Mesenchymal stem cell (in vitro differentiated cells and primary cell): ENCODE data around the gene ARF1.
A peak's percentile ranks its signal among the peaks of the same experiment; 100 is the strongest.

Experiments
- DNase-seq: peaks from one replicate; pipeline ENCODE4 v3.0.0-alpha.2; 2013
- H2AFZ ChIP-seq: one replicate; pipeline ENCODE4 v1.6.1; 2013; ENCODE audit warnings: low read depth, mild to moderate bottlenecking, control low read depth, inconsistent platforms, low read length, moderate library complexity
- H2AK5ac ChIP-seq: 2 replicates; pipeline ENCODE4 v1.6.1; 2013; ENCODE audit warnings: low read length, moderate library complexity, mild to moderate bottlenecking, inconsistent platforms; ENCODE audit not compliant: severe bottlenecking
- H2BK120ac ChIP-seq: one replicate; pipeline ENCODE4 v1.6.1; 2013; ENCODE audit warnings: low read depth, mild to moderate bottlenecking, inconsistent platforms, low read length, moderate library complexity
- H2BK12ac ChIP-seq, 2 experiments: one replicate each; pipeline ENCODE4 v1.6.1; 2013; ENCODE audit warnings: inconsistent platforms in 2 of 2, low read length in 2 of 2, mild to moderate bottlenecking in 2 of 2, moderate library complexity in 2 of 2, control low read depth in 1 of 2
- H2BK15ac ChIP-seq: one replicate; pipeline ENCODE4 v1.6.1; 2013; ENCODE audit warnings: mild to moderate bottlenecking, low read depth, inconsistent platforms; ENCODE audit not compliant: poor library complexity, severe bottlenecking
- H2BK5ac ChIP-seq: 2 replicates; pipeline ENCODE4 v1.6.1; 2013; ENCODE audit warnings: low read depth, mild to moderate bottlenecking, low read length, control low read depth, inconsistent platforms; ENCODE audit not compliant: poor library complexity, severe bottlenecking
- H3K14ac ChIP-seq, 2 experiments: one replicate each; pipeline ENCODE4 v1.6.1; 2013; ENCODE audit warnings: inconsistent platforms in 2 of 2, low read length in 2 of 2, control low read depth in 1 of 2, mild to moderate bottlenecking in 1 of 2, moderate library complexity in 1 of 2
- H3K18ac ChIP-seq, 2 experiments: one replicate each; pipeline ENCODE4 v1.6.1; 2013; ENCODE audit warnings: inconsistent platforms in 2 of 2, low read length in 2 of 2, control low read depth in 1 of 2, low read depth in 1 of 2, mild to moderate bottlenecking in 1 of 2
- H3K23ac ChIP-seq, 2 experiments: one replicate each; pipeline ENCODE4 v1.6.1; 2013; ENCODE audit warnings: inconsistent platforms in 2 of 2, low read length in 2 of 2, mild to moderate bottlenecking in 2 of 2, moderate library complexity in 2 of 2, control low read depth in 1 of 2
- H3K27ac ChIP-seq: 2 replicates; pipeline ENCODE4 v1.5.1; 2013; ENCODE audit warnings: mild to moderate bottlenecking, moderate library complexity, low read length, control low read depth, inconsistent platforms; ENCODE audit not compliant: poor library complexity, severe bottlenecking
- H3K27me3 ChIP-seq, 2 experiments: 2 replicates each; pipeline versions ENCODE4 v1.6.1 to v1.7.0; 2013; ENCODE audit warnings: low read length in 2 of 2, mild to moderate bottlenecking in 2 of 2, moderate library complexity in 2 of 2, control low read depth in 1 of 2, inconsistent platforms in 1 of 2; ENCODE audit not compliant: control insufficient read depth in 1 of 2, insufficient read depth in 1 of 2
- H3K36me3 ChIP-seq, 2 experiments: 2 replicates each; pipeline versions ENCODE4 v1.6.1 to v1.7.0; 2013; ENCODE audit warnings: low read length in 2 of 2, control low read depth in 1 of 2, inconsistent platforms in 1 of 2, low read depth in 1 of 2, mild to moderate bottlenecking in 1 of 2; ENCODE audit not compliant: insufficient read depth in 2 of 2, control insufficient read depth in 1 of 2
- H3K4ac ChIP-seq, 2 experiments: one replicate each; pipeline ENCODE4 v1.6.1; 2013; ENCODE audit warnings: inconsistent platforms in 2 of 2, low read length in 2 of 2, mild to moderate bottlenecking in 2 of 2, moderate library complexity in 2 of 2, control low read depth in 1 of 2, low read depth in 1 of 2
- H3K4me1 ChIP-seq: 2 replicates; pipeline ENCODE4 v1.6.1; 2013; ENCODE audit warnings: low read depth, low read length, control low read depth; ENCODE audit not compliant: control insufficient read depth, insufficient read depth
- H3K4me2 ChIP-seq: 2 replicates; pipeline ENCODE4 v1.6.1; 2013; ENCODE audit warnings: low read length, mild to moderate bottlenecking, inconsistent platforms; ENCODE audit not compliant: poor library complexity, severe bottlenecking
- H3K4me3 ChIP-seq, 2 experiments: 2 replicates each; pipeline versions ENCODE4 v1.5.1 to v1.7.0; 2013; ENCODE audit warnings: low read length in 2 of 2, mild to moderate bottlenecking in 2 of 2, control low read depth in 1 of 2, low read depth in 1 of 2; ENCODE audit not compliant: insufficient read depth in 1 of 2
- H3K79me1 ChIP-seq: replicated peaks from 2 replicates; pipeline ENCODE4 v1.6.1; 2013; ENCODE audit warnings: mild to moderate bottlenecking, control low read depth, low read length, inconsistent platforms; ENCODE audit not compliant: poor library complexity, severe bottlenecking
- H3K9ac ChIP-seq: 2 replicates; pipeline ENCODE4 v1.7.0; 2013; ENCODE audit warnings: mild to moderate bottlenecking, low read length, moderate library complexity
- H3K9me3 ChIP-seq: 2 replicates; pipeline ENCODE4 v1.7.0; 2013; ENCODE audit warnings: mild to moderate bottlenecking, low read length; ENCODE audit not compliant: control insufficient read depth
- H4K8ac ChIP-seq: one replicate; pipeline ENCODE4 v1.6.1; 2013; ENCODE audit warnings: inconsistent platforms, mild to moderate bottlenecking, low read length, moderate library complexity
- H4K91ac ChIP-seq: one replicate; pipeline ENCODE4 v1.6.1; 2013; ENCODE audit warnings: mild to moderate bottlenecking, low read length, inconsistent platforms
- WGBS: methylation state at CpG from one replicate; pipeline ENCODE4 v1.1.7; 2013; ENCODE audit warnings: mixed read lengths; 5-methylcytosine and 5-hydroxymethylcytosine counted together

The ARF1 gene

GRCh38 chr1:228145463-228146416, 63.2 kb downstream of the ARF1 start:
- no peak overlapping the region for H3K18ac ChIP-seq
- no peak overlapping the region for H3K4me3 ChIP-seq
- no peak overlapping the region for H2AK5ac ChIP-seq
- H3K36me3 ChIP-seq = peaks cover 36 to 89% of the 10 kb centered on the region in 2 experiments
- peak overlapping the region; percentile 67 for H4K91ac ChIP-seq
- H2BK12ac ChIP-seq = no peak overlapping the region
- peaks cover 56% of the 10 kb centered on the region for H3K4me1 ChIP-seq
- no peak overlapping the region for H2BK15ac ChIP-seq
- H4K8ac ChIP-seq = no peak overlapping the region
- no peak overlapping the region for H2AFZ ChIP-seq
- H2BK120ac ChIP-seq = no peak overlapping the region
- no peak overlapping the region for H3K4ac ChIP-seq
- no peak overlapping the region for H3K9ac ChIP-seq
- H3K27me3 ChIP-seq = no peaks in the 10 kb centered on the region
- no peak overlapping the region for H3K23ac ChIP-seq
- no peak overlapping the region for H3K14ac ChIP-seq
- H3K27ac ChIP-seq = no peak overlapping the region
- no peak for DNase-seq
- no peak overlapping the region for H3K4me2 ChIP-seq
- H3K9me3 ChIP-seq = no peaks in the 10 kb centered on the region
- peaks cover 40% of the 10 kb centered on the region for H3K79me1 ChIP-seq
- 96% methylated on average over 31 of the region's 31 CpGs for WGBS
- H2BK5ac ChIP-seq = no peak overlapping the region

- Histone ChIP-seq H3K4me2 (no peak overlapping the region), H2BK5ac (no peak overlapping the region), H4K91ac (no peak overlapping the region), H3K27me3 (no peaks in the 10 kb centered on the region), H3K4me3 (no peak overlapping the region), H2BK12ac (no peak overlapping the region), H3K79me1 (peaks cover 42% of the 10 kb centered on the region), H2BK15ac (no peak overlapping the region), H2AFZ (no peak overlapping the region), H3K4me1 (peaks cover 59% of the 10 kb centered on the region), H3K14ac (no peak overlapping the region), H2AK5ac (no peak overlapping the region), H3K27ac (no peak overlapping the region), H4K8ac (no peak overlapping the region), H3K36me3 (peaks cover 36 to 95% of the 10 kb centered on the region in 2 experiments), H2BK120ac (no peak overlapping the region), H3K9ac (no peak overlapping the region), H3K18ac (no peak overlapping the region), H3K4ac (no peak overlapping the region), H3K23ac (no peak overlapping the region), H3K9me3 (no peaks in the 10 kb centered on the region)
- WGBS = 95% methylated on average over 17 of the region's 18 CpGs
- DNase-seq = no peak
These were observed 64.1 kb downstream of the ARF1 start for GRCh38 chr1:228146417-228147150.

GRCh38 chr1:228147151-228147693, 64.7 kb downstream of the ARF1 start:
- Histone ChIP-seq H3K14ac (no peak overlapping the region), H3K18ac (no peak overlapping the region), H3K9me3 (no peaks in the 10 kb centered on the region), H3K27ac (no peak overlapping the region), H3K4me2 (no peak overlapping the region), H3K4me3 (no peak overlapping the region), H3K27me3 (no peaks in the 10 kb centered on the region), H2BK120ac (no peak overlapping the region), H4K8ac (no peak overlapping the region), H2AFZ (no peak overlapping the region), H2BK12ac (no peak overlapping the region), H3K23ac (no peak overlapping the region), H4K91ac (no peak overlapping the region), H3K9ac (no peak overlapping the region), H3K4ac (no peak overlapping the region), H3K36me3 (peaks cover 36 to 95% of the 10 kb centered on the region in 2 experiments), H2BK5ac (no peak overlapping the region), H3K4me1 (peaks cover 54% of the 10 kb centered on the region), H2AK5ac (no peak overlapping the region), H2BK15ac (no peak overlapping the region), H3K79me1 (peaks cover 44% of the 10 kb centered on the region)
- no peak for DNase-seq
- 97% methylated on average over 17 of the region's 20 CpGs for WGBS

- no peak overlapping the region for H2AFZ ChIP-seq
- H3K4me1 ChIP-seq = peaks cover 49% of the 10 kb centered on the region
- H3K4me3 ChIP-seq = no peak overlapping the region
- no peak overlapping the region for H2AK5ac ChIP-seq
- no peak overlapping the region for H4K91ac ChIP-seq
- peaks cover 36 to 94% of the 10 kb centered on the region in 2 experiments for H3K36me3 ChIP-seq
- no peak overlapping the region for H2BK15ac ChIP-seq
- no peak overlapping the region for H4K8ac ChIP-seq
- H3K9ac ChIP-seq = peak overlapping the region; percentile 54
- H3K23ac ChIP-seq = no peak overlapping the region
- no peak overlapping the region for H3K18ac ChIP-seq
- no peak overlapping the region for H2BK120ac ChIP-seq
- WGBS = 92% methylated on average over 4 of the region's 4 CpGs
- no peak for DNase-seq
- no peak overlapping the region for H2BK5ac ChIP-seq
- no peaks in the 10 kb centered on the region for H3K27me3 ChIP-seq
- no peak overlapping the region for H3K4me2 ChIP-seq
- H3K4ac ChIP-seq = no peak overlapping the region
- H3K9me3 ChIP-seq = no peaks in the 10 kb centered on the region
- no peak overlapping the region for H2BK12ac ChIP-seq
- H3K79me1 ChIP-seq = peaks cover 44% of the 10 kb centered on the region
- H3K27ac ChIP-seq = no peak overlapping the region
- H3K14ac ChIP-seq = no peak overlapping the region
These were observed 65.3 kb downstream of the ARF1 start for GRCh38 chr1:228147768-228148167.
